ENCODE measurements around the gene HAUS1. TPM values are rescaled to one million over a fixed set of nuclear protein-coding genes. Genes with fewer than 3 reads are reported as not detected.

The HAUS1 gene
- total RNA-seq, 4 donors from 2014 or later, result 17.0 to 43.6 (median 29.2) TPM

DNA sequence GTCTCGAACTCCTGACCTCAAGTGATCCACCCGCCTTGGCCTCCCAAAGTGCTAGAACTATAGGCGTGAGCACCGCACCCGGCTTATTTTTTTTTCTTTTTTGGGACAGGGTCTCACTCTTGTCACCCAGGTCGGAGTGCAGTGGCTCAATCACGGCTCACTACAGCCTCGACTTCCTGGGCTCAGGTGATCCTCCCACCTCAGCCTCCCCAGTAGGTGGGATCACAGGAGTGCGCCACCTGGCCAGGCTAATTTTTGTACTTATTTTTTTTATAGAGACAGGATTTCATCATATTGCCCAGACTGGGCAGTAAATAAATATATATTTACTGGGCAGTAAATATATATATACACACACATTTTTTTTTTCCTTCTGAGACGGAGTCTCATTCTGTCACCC, 8.7 kb upstream of the HAUS1 start:
- peaks cover 38% of the 10 kb centered on the region for H3K4me1 ChIP-seq
- 97% methylated on average over 10 of the region's 10 CpGs for WGBS

DNA sequence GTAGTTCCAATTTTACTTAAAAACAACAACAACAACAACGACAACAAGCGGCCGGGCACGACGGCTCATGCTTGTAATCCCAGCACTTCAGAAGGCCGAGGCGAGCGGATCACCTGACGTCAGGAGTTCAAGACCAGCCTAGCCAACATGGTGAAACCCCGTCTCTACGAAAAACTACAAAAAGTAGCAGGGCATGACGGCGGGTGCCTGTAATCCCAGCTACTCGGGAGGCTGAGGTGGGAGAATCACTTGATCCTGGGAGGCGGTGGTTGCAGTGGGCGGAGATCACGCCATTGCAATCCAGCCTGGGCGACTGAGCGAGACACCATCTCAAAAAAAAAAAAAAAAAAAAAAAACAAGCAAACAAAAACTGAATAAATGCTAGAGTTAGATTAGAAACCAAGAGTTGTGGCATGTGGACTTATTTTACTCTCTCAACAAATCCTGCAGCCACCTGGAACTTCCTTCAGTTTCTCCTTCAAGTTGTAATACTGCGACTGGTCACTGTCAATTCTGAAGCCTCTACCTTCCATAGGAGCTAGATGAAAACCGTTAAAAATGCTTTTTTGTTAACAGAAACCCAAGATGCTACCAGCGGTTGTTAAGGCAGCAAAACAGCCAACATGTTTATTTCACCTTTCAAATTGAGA, 7.4 kb upstream of the HAUS1 start:
- no peak for TF ChIP-seq POLR2AphosphoS5 (IDR thresholded peaks at IDR 0.05)
- no peak for TF ChIP-seq POLR2A (IDR thresholded peaks at IDR 0.05)
- TF ChIP-seq, protein P1, sequence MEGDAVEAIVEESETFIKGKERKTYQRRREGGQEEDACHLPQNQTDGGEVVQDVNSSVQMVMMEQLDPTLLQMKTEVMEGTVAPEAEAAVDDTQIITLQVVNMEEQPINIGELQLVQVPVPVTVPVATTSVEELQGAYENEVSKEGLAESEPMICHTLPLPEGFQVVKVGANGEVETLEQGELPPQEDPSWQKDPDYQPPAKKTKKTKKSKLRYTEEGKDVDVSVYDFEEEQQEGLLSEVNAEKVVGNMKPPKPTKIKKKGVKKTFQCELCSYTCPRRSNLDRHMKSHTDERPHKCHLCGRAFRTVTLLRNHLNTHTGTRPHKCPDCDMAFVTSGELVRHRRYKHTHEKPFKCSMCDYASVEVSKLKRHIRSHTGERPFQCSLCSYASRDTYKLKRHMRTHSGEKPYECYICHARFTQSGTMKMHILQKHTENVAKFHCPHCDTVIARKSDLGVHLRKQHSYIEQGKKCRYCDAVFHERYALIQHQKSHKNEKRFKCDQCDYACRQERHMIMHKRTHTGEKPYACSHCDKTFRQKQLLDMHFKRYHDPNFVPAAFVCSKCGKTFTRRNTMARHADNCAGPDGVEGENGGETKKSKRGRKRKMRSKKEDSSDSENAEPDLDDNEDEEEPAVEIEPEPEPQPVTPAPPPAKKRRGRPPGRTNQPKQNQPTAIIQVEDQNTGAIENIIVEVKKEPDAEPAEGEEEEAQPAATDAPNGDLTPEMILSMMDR (IDR thresholded peaks at IDR 0.05), result no peak
- no peak for TF ChIP-seq EP300 (IDR thresholded peaks at IDR 0.05)
- H3K9me3 ChIP-seq, result no peaks in the 10 kb centered on the region
- peaks cover 38% of the 10 kb centered on the region for H3K4me1 ChIP-seq
- peak overlapping the region; percentile 99 for H3K4me3 ChIP-seq
- no peak for DNase-seq (ENCODE audit: low spot score in 2 of 2)
- 50% methylated on average over 22 of the region's 22 CpGs for WGBS
- H3K27me3 ChIP-seq, result no peaks in the 10 kb centered on the region
- peaks cover 29% of the 10 kb centered on the region for H3K36me3 ChIP-seq
- H3K27ac ChIP-seq, result peak overlapping the region; percentile 94

More for the DNA sequence above, 8.7 kb upstream of the HAUS1 start:
- H3K27me3 ChIP-seq, result no peaks in the 10 kb centered on the region
- no peak for TF ChIP-seq POLR2AphosphoS5 (IDR thresholded peaks at IDR 0.05)
- TF ChIP-seq POLR2A (IDR thresholded peaks at IDR 0.05), result no peak
- no peak for TF ChIP-seq EP300 (IDR thresholded peaks at IDR 0.05)
- TF ChIP-seq, protein P1 (IDR thresholded peaks at IDR 0.05), result no peak
- H3K36me3 ChIP-seq, result peaks cover 35% of the 10 kb centered on the region
- DNase-seq (ENCODE audit: low spot score in 2 of 2), result no peak
- no peak overlapping the region for H3K27ac ChIP-seq
- H3K9me3 ChIP-seq, result no peaks in the 10 kb centered on the region
- no peak overlapping the region for H3K4me3 ChIP-seq

DNA sequence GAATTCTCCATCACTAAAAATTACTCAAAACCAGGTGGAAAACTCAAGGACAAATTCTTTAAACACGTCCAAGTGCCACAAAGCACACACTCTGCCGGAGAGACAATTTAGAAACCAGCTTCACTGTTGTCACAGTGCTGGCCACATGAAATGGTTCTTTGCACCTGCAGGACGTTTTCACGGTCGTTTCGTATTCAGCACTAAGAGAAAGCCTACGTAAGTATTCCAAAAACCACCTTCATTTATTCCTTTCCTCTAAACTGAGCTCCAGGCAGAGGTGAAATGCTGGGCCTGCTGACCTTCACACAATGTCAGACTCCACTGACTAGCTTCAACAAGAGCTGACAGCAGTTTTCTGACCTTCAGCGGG, 6.8 kb upstream of the HAUS1 start:
- under 1% methylated on average over 8 of the region's 8 CpGs for WGBS
- Histone ChIP-seq H3K27ac (peak overlapping the region; percentile 94), H3K27me3 (no peaks in the 10 kb centered on the region), H3K36me3 (peaks cover 22% of the 10 kb centered on the region), H3K9me3 (no peaks in the 10 kb centered on the region), H3K4me1 (peaks cover 38% of the 10 kb centered on the region), H3K4me3 (peak overlapping the region; percentile 99)
- TF ChIP-seq EP300 (IDR thresholded peaks at IDR 0.05) (no peak), POLR2AphosphoS5 (IDR thresholded peaks at IDR 0.05) (no peak), POLR2A (IDR thresholded peaks at IDR 0.05) (no peak)
- TF ChIP-seq, protein P1 (IDR thresholded peaks at IDR 0.05), result no peak
- DNase-seq (ENCODE audit: low spot score in 2 of 2), result no peak

DNA sequence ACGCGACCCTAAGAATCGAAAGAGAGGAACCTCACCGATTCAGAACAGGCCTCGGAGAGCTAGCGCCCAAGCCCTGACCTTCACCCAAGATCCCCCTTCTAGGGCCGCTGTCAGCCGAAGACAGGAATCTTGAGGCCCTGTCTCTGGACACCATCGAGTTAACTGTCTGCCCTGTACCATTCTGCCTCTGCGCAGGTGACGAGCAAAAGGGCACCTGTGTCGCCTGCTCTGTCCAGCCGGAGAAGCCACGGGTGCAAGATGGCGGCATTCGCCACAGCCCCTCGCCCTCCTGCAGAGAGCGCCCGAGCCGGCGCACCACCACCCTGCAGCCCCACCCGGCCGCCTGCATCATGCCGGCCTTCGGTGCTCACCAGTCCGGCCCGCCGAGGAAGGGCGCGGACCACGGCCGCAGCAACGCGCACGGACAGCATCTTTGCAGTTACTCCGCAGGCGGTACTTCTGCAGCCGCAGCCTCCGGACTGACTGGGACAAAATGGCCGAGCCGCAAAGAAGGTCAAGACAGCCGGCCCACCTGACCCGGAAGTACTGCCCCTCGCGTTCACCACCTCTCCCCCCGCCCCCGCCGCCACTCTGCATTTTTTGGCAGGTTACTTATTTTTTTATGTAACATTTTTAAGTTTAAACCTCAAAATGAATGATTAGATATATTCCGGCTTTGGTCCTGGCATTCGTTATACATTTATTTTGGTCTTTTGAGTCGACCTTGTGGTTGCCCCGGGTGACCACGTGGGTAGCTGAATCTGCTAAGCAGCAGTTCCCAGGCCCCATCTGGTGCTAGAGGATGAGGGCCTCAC, 6.2 kb upstream of the HAUS1 start, which contains the start of gene ATP5F1A:
TSS of gene ATP5F1A (minus strand) at position 496 of the 815 bp plus-strand sequence. CDS start at position 431, 65 bp downstream.
- WGBS, result under 1% methylated on average over 26 of the region's 53 CpGs
- peak in 2 of 3 donors; percentile 76 to 79 for TF ChIP-seq POLR2AphosphoS5 (IDR thresholded peaks at IDR 0.05)
- peak; percentile 37 to 70 for TF ChIP-seq POLR2A (IDR thresholded peaks at IDR 0.05)
- TF ChIP-seq, protein P1 (IDR thresholded peaks at IDR 0.05), result no peak
- no peak for TF ChIP-seq EP300 (IDR thresholded peaks at IDR 0.05)
- H3K4me1 ChIP-seq, result peaks cover 36% of the 10 kb centered on the region

DNA sequence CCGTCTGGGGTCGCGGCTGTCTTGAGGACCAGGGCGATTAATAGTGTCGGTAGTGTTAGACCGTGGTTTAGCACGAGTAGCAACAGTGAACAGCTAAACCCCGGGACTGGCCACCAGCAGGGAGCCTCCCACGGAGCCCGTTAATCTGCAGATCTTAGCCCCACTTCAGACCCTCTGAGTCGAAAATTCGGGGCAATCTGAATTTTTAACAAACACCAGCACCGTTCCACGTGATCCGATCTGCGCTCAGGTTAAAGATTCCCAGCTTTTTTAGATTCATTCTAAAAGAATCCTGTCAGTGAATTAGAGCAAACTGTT, 5.6 kb upstream of the HAUS1 start:
- Histone ChIP-seq H3K4me1 (peaks cover 34% of the 10 kb centered on the region), H3K9me3 (no peaks in the 10 kb centered on the region), H3K27me3 (no peaks in the 10 kb centered on the region), H3K36me3 (peaks cover 11% of the 10 kb centered on the region), H3K4me3 (peak overlapping the region; percentile 99), H3K27ac (peak overlapping the region; percentile 94)
- DNase-seq (ENCODE audit: low spot score in 2 of 2), result no peak
- TF ChIP-seq POLR2A (IDR thresholded peaks at IDR 0.05) (no peak), EP300 (IDR thresholded peaks at IDR 0.05) (no peak), POLR2AphosphoS5 (IDR thresholded peaks at IDR 0.05) (no peak)
- TF ChIP-seq, protein P1 (IDR thresholded peaks at IDR 0.05), result no peak
- 27% methylated on average over 12 of the region's 16 CpGs for WGBS

More for the DNA sequence above, 6.2 kb upstream of the HAUS1 start, which contains the start of gene ATP5F1A:
- Histone ChIP-seq H3K27me3 (no peaks in the 10 kb centered on the region), H3K9me3 (no peaks in the 10 kb centered on the region), H3K4me3 (peak within 1 kb of the TSS; percentile 99), H3K27ac (peak within 1 kb of the TSS; percentile 94), H3K36me3 (peaks cover 16% of the 10 kb centered on the region)
- peak; percentile 91 to 96 for DNase-seq (ENCODE audit: low spot score in 2 of 2)

Measured in suprapubic skin (tissue), 4 donors.